Fibroblast of villous mesenchyme (primary cell): ENCODE results near the gene RTP5. TPM values are rescaled to one million over a fixed set of nuclear protein-coding genes. Genes with fewer than 3 reads are reported as not detected.

Source experiments
- DNase-seq: peaks from one replicate; pipeline ENCODE4 v3.0.0-alpha.2; 2010; ENCODE audit warnings: low read depth
- H3K4me3 ChIP-seq: 2 replicates; pipeline ENCODE4 v1.5.1; 2011; ENCODE audit warnings: low read depth, mild to moderate bottlenecking, low read length
- total RNA-seq: library from RNA; depleted of rRNA; stranded (reverse); fragments of >200 nt; gene quantifications from 2 replicates; pipeline ENCODE4 v1.2.3, GENCODE V29; 2012
- TF ChIP-seq, protein P1 (sequence below): IDR thresholded peaks from 2 replicates; pipeline ENCODE4 v1.5.1; 2012; ENCODE audit warnings: low read depth, mild to moderate bottlenecking, low read length; ENCODE audit not compliant: insufficient read depth

RTP5 gene
- total RNA-seq, 1 donor = not detected

DNA sequence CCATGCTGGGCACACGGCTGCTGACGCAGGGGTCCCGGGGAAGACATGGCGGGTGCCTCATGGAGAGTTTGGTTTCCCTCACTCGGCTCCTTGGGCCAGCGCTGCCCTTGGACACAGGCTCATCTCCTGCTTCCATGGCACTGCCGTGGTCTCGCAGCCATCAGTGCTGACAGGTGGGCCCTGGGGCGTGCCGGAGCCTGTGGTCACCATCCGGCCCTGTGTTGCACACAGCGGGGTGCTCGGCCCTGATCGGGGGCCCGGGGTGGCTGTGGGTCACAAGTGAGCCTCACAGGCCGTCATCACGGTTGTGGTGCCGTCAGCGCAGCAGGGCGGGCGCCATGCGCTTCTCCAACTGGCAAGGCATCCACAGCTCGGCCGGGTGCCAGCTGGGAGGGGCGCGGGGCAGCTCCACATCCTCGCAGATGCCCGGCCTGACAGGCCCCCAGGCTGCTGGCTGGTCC lies 582 bp downstream of the RTP5 start:
- TF ChIP-seq, protein P1, sequence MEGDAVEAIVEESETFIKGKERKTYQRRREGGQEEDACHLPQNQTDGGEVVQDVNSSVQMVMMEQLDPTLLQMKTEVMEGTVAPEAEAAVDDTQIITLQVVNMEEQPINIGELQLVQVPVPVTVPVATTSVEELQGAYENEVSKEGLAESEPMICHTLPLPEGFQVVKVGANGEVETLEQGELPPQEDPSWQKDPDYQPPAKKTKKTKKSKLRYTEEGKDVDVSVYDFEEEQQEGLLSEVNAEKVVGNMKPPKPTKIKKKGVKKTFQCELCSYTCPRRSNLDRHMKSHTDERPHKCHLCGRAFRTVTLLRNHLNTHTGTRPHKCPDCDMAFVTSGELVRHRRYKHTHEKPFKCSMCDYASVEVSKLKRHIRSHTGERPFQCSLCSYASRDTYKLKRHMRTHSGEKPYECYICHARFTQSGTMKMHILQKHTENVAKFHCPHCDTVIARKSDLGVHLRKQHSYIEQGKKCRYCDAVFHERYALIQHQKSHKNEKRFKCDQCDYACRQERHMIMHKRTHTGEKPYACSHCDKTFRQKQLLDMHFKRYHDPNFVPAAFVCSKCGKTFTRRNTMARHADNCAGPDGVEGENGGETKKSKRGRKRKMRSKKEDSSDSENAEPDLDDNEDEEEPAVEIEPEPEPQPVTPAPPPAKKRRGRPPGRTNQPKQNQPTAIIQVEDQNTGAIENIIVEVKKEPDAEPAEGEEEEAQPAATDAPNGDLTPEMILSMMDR = no peak
- no peak overlapping the region for H3K4me3 ChIP-seq
- DNase-seq = no peak

DNA sequence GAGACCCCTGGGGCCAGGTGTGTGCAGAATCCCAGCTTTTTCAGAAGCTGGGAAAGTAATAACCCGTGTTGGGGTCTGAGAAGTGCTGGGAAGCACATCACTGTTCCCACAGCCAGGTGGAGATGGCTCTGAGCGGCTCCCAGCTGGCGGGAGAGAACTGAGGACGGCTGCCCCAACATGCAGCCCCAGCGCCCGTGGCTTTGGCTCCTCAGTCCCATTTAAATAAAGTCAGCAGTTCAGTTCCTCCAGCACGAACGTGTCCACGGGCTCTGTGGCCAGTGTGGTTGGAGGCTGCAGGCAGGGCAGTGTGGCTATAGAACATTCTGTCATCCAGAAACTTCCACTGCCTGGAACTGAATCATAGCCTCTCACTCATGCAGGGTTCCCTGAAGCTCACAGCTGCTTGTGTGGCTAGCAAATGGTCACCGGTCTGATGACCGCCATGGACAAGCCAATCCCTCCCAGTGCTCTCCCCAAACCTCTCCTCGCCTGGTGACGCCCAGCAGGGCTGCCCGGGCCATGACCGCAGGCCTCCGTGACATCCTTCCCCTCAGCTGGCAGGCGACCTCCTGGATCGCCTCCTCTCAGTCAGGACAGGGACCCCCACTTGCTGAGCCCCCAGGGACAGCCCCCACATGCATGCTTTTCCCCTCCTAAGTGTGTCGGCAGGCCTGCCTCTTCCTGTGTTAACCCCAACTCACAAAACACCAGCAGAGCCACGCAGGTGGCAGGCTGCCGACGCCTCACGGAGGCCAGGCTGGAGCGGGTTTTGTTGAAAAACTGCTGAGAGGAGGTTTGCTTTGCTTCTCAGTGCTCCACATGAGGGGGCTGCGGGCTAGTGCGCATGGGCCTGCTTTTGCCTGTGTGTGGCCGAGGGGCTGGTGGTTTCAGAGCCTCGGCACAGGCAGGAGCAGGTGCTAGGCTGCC lies 1.3 kb downstream of the RTP5 start:
- H3K4me3 ChIP-seq = no peak overlapping the region
- TF ChIP-seq, protein P1 = no peak
- no peak for DNase-seq

DNA sequence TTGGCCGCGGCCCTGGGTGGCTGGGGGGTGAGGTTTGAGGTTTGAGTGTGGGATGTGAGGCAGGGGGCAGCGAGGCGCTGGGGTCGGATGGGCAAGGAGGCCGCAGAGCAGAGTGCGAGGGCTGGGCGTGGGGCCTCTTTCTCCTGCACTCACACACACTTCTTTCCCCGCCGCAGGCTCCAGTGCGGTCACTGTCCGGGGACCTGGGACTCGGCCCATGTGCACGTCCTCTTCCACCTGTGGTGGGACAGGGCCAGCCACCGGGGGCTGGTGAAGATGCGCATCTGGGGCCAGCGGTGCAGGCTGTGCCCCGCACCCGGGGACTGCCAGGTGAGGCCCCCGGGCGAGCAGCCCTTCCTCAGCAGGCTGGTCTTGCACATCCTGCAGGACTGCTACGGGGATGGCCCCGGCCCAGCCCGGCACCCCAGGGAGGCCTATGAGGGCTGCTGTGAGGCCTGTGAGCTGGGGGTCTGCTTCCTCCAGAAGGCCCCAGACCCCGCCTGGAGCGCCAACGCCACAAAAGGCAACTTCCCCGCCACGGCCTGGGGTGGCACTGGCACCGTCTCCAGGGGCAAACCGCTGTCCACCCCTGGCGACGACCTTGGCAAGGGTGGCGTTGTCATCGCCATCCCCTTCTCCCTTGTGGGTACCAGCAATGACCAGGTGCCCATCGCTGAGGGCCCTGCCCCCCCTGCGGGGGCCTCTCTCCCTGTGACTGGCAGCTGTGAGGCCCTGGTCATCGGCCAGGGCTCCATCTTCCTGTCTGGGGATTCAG lies 2.2 kb downstream of the RTP5 start:
- TF ChIP-seq, protein P1 = no peak
- no peak overlapping the region for H3K4me3 ChIP-seq
- no peak for DNase-seq

DNA sequence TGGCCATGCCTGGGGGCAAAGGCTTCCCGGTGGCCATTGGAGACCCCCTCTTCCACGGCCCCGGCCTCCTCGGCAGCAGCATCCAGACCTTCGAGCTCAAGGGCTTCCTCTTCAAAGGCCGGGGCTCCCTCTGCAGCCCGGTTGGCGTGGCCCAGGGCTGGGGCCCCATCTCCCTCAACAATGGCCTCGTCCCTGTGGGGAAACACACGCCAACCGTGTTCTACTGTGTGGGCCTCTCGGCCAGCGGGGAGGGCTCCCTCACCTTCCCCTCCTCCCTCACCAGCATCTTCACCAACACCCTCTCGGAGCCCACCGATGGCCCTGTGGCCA lies 2.7 kb downstream of the RTP5 start:
- no peak for DNase-seq
- H3K4me3 ChIP-seq = no peak overlapping the region
- TF ChIP-seq, protein P1 = no peak

DNA sequence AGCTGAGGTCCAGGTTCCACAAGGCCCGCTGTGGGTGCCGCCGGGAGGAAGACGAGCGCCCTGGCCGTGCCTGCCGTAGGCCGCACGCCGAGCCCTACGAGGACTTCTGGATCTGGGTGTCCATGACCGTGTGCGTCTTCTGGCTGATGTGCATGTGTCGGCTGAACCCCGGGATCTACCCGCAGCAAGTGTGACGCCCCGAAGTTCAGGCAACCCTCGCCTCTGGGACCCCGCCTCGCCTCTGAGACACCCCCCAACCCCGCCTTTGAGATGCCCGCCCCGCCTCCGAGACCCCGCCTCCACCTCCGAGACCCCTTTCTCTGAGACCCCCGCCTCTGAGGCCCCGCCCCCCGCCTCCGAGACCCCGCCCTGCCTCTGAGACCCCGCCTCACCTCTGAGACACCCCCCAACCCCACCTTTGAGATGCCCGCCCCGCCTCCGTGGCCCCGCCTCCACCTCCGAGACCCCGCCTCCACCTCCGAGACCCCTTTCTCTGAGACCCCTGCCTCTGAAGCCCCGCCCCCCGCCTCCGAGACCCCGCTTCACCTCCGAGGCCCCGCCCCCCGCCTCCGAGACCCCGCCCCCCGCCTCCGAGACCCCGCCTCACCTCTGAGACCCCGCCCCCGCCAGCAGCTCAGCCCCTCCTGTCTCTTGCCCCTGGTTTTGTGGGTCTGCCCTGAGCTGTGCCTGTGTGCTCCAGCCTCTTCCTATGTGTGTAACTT lies 3.7 kb downstream of the RTP5 start:
- no peak for DNase-seq
- no peak overlapping the region for H3K4me3 ChIP-seq
- TF ChIP-seq, protein P1 = no peak

DNA sequence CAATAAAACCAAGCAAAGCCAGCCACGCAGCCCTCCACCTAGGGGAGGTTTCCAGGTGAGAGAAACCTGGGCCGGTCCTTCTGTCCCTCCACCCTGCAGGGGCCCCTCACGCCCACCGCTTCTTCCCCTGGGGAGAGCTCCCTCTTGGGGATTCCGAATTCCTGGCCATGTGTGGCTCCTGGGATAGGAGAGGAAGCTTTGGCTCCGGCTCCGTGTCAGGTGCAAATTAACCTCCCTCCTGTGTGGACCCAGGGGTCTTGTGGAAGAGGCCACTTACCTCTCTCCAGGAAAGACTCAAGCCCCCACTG lies 4.2 kb downstream of the RTP5 start:
- DNase-seq = no peak
- TF ChIP-seq, protein P1 = no peak
- no peak overlapping the region for H3K4me3 ChIP-seq
